HCT116 (cell line): ENCODE results near the gene LHX3. TPM values are rescaled to one million over a fixed set of nuclear protein-coding genes. Genes with fewer than 3 reads are reported as not detected.

Source experiments
- ATAC-seq: fragments of 200-7000 bp; cut with Tn5 transposase; 2 replicates; pipeline ENCODE4 v1.9.1; 2020; ENCODE audit warnings: mild to moderate bottlenecking, moderate library complexity
- BruUV-seq: library from RNA; stranded (reverse); fragments of 400-500 nt; replicated peaks from 2 replicates; lab custom pipeline; 2021; lab: Mats Ljungman, UMichigan
- CTCF ChIA-PET: fragments of 300-600 bp; sonication (Branson Sonifier 250); formaldehyde crosslinking; loops from one replicate; lab custom pipeline; 2021; ENCODE audit warnings: antibody characterized with exemption; lab: Charles Lee
- POLR2A ChIA-PET: fragments of 300-600, 350-600 bp; sonication (Branson Sonifier 250); formaldehyde crosslinking; loops from one replicate; lab custom pipeline; 2021; ENCODE audit warnings: antibody characterized with exemption; lab: Charles Lee
- RAD21 ChIA-PET, 2 experiments: fragments of 300-600 bp; sonication (Branson Sonifier 250); formaldehyde crosslinking; loops; one replicate each; lab custom pipeline; 2023; ENCODE audit warnings: low total read pairs in 2 of 2; ENCODE audit not compliant: uncharacterized antibody in 2 of 2, unreplicated experiment in 2 of 2, low non-redundant PET in 1 of 2; lab: Charles Lee
- DNase-seq: peaks from one replicate; pipeline ENCODE4 v3.0.0-alpha.2; 2010; ENCODE audit warnings: low read depth, low spot score
- H2AFZ ChIP-seq: fragments of 200-600 bp; shearing (Covaris generic), sonication (generic); 2 replicates; pipeline ENCODE4 v1.6.1; 2017; ENCODE audit warnings: low read depth, mixed run types, mixed read lengths, antibody characterized with exemption, low read length; ENCODE audit not compliant: poor library complexity, severe bottlenecking
- H3K27ac ChIP-seq: 2 replicates; pipeline ENCODE4 v1.5.1; 2012; ENCODE audit warnings: low read depth, low read length
- H3K27me3 ChIP-seq: fragments of 200-600 bp; sonication (generic); 2 replicates; pipeline ENCODE4 v1.6.1; 2016; ENCODE audit warnings: mixed run types, low read length, mixed read lengths; ENCODE audit not compliant: insufficient read depth
- H3K36me3 ChIP-seq, 2 experiments: fragments of 200-500 bp in 1 of 2; fragments of 200-600 bp in 1 of 2; sonication (Bioruptor generic) in 1 of 2; sonication (generic) in 1 of 2; 2 replicates each; pipeline versions ENCODE4 v1.5.1 to v1.6.1; 2014 to 2016; ENCODE audit warnings: low read length in 2 of 2, inconsistent platforms in 1 of 2, mixed read lengths in 1 of 2, mixed run types in 1 of 2; ENCODE audit not compliant: insufficient read depth in 2 of 2, control insufficient read depth in 1 of 2
- H3K4me1 ChIP-seq, 2 experiments: fragments of 200-600 bp in 1 of 2; sonication (generic) in 1 of 2; 2 replicates each; pipeline versions ENCODE4 v1.5.1 to v1.6.1; 2012 to 2017; ENCODE audit warnings: low read length in 2 of 2, inconsistent platforms in 1 of 2, mild to moderate bottlenecking in 1 of 2, mixed read lengths in 1 of 2, mixed run types in 1 of 2, moderate library complexity in 1 of 2; ENCODE audit not compliant: insufficient read depth in 2 of 2, control insufficient read depth in 1 of 2
- H3K4me2 ChIP-seq: fragments of 200-600 bp; sonication (generic); 2 replicates; pipeline ENCODE4 v1.6.1; 2017; ENCODE audit warnings: mixed run types, low read length, mixed read lengths
- H3K4me3 ChIP-seq, 2 experiments: fragments of 200-600 bp in 1 of 2; sonication (generic) in 1 of 2; replicated peaks in 1 of 2; 2 replicates each; pipeline ENCODE4 v1.5.1; 2011 to 2016; ENCODE audit warnings: low read length in 2 of 2, control low read depth in 1 of 2, low read depth in 1 of 2, mild to moderate bottlenecking in 1 of 2, mixed read lengths in 1 of 2, mixed run types in 1 of 2
- H3K79me2 ChIP-seq: fragments of 200-600 bp; sonication (generic); 2 replicates; pipeline ENCODE4 v1.6.1; 2017; ENCODE audit warnings: mild to moderate bottlenecking, mixed run types, low read length, moderate library complexity, mixed read lengths; ENCODE audit not compliant: insufficient read depth
- H3K9ac ChIP-seq: fragments of 200-600 bp; sonication (generic); 2 replicates; pipeline ENCODE4 v1.6.1; 2016; ENCODE audit warnings: low read length, mixed read lengths
- H3K9me2 ChIP-seq: fragments of 200-600 bp; sonication (generic), shearing (Covaris generic); 2 replicates; pipeline ENCODE4 v1.6.1; 2017; ENCODE audit warnings: mixed run types, mild to moderate bottlenecking, moderate library complexity; ENCODE audit not compliant: insufficient read depth
- H3K9me3 ChIP-seq, 2 experiments: fragments of 200-500 bp in 1 of 2; fragments of 200-600 bp in 1 of 2; sonication (Bioruptor generic) in 1 of 2; sonication (generic) in 1 of 2; 2 replicates each; pipeline ENCODE4 v1.6.1; 2014 to 2017; ENCODE audit warnings: low read length in 2 of 2, mixed read lengths in 2 of 2, inconsistent platforms in 1 of 2, low read depth in 1 of 2, mild to moderate bottlenecking in 1 of 2, mixed run types in 1 of 2, moderate library complexity in 1 of 2; ENCODE audit not compliant: control insufficient read depth in 1 of 2, insufficient read depth in 1 of 2
- H4K20me1 ChIP-seq: fragments of 200-600 bp; sonication (generic), shearing (Covaris generic); 2 replicates; pipeline ENCODE4 v1.6.1; 2017; ENCODE audit warnings: mixed run types, mild to moderate bottlenecking, moderate library complexity; ENCODE audit not compliant: insufficient read depth
- CBX3 ChIP-seq: IDR thresholded peaks from 2 replicates; pipeline ENCODE4 v1.6.1; 2012; ENCODE audit warnings: low read depth
- ELF1 ChIP-seq: IDR thresholded peaks from 2 replicates; pipeline ENCODE4 v1.6.1; 2012; ENCODE audit warnings: low read depth, borderline replicate concordance
- EZH2 ChIP-seq: fragments of 200-600 bp; sonication (generic); IDR thresholded peaks from 2 replicates; pipeline ENCODE4 v1.6.1; 2017; ENCODE audit warnings: antibody characterized with exemption, mixed run types
- EZH2phosphoT487 ChIP-seq: fragments of 200-600 bp; IDR thresholded peaks from 2 replicates; pipeline ENCODE4 v1.6.1; 2018; ENCODE audit warnings: antibody characterized with exemption, borderline replicate concordance
- FOSL1 ChIP-seq: IDR thresholded peaks from 2 replicates; pipeline ENCODE4 v1.6.1; 2012; ENCODE audit warnings: low read depth
- JUND ChIP-seq: IDR thresholded peaks from 2 replicates; pipeline ENCODE4 v1.6.1; 2012
- POLR2A ChIP-seq: IDR thresholded peaks from 2 replicates; pipeline ENCODE4 v1.7.0; 2011; ENCODE audit warnings: borderline replicate concordance; ENCODE audit not compliant: insufficient read depth, insufficient read length; ENCODE audit errors: extremely low read depth
- POLR2AphosphoS5 ChIP-seq: IDR thresholded peaks from 2 replicates; pipeline ENCODE4 v1.6.1; 2011; ENCODE audit warnings: mild to moderate bottlenecking, low read depth, low read length, moderate library complexity
- RAD21 ChIP-seq: IDR thresholded peaks from 2 replicates; pipeline ENCODE4 v1.6.1; 2012; ENCODE audit warnings: low read depth, mild to moderate bottlenecking
- SRF ChIP-seq: IDR thresholded peaks from 2 replicates; pipeline ENCODE4 v1.6.1; 2012; ENCODE audit warnings: low read depth
- TCF7L2 ChIP-seq: IDR thresholded peaks from 2 replicates; pipeline ENCODE4 v1.7.0; 2011; ENCODE audit warnings: borderline replicate concordance, inconsistent platforms; ENCODE audit not compliant: insufficient read depth, insufficient read length; ENCODE audit errors: extremely low read depth
- YY1 ChIP-seq: IDR thresholded peaks from 2 replicates; pipeline ENCODE4 v1.6.1; 2011; ENCODE audit warnings: low read length, low read depth, moderate library complexity, mild to moderate bottlenecking; ENCODE audit not compliant: insufficient replicate concordance; ENCODE audit errors: extremely low read depth
- ZNF274 ChIP-seq: fragments of 200-500 bp; sonication (Bioruptor generic); IDR thresholded peaks from 2 replicates; pipeline ENCODE4 v1.6.1; 2014; ENCODE audit warnings: mild to moderate bottlenecking, low read depth, low read length, inconsistent platforms
- intact Hi-C: fragments of 100-400 bp; cut with micrococcal nuclease; formaldehyde crosslinking; loops from 2 replicates; pipeline ENCODE4 v1.10.0; 2022
- total RNA-seq: library from RNA; stranded (reverse); gene quantifications from one replicate; pipeline ENCODE4 v1.2.1, GENCODE V29; 2021; ENCODE audit not compliant: unreplicated experiment
- TF ChIP-seq, protein P1 (sequence below): IDR thresholded peaks from 2 replicates; pipeline ENCODE4 v1.6.1; 2012
- TF ChIP-seq, protein P2 (sequence below): IDR thresholded peaks from 2 replicates; pipeline ENCODE4 v1.6.1; 2011; ENCODE audit warnings: mild to moderate bottlenecking, low read length, moderate library complexity; ENCODE audit not compliant: insufficient replicate concordance; ENCODE audit errors: extremely low read depth
- TF ChIP-seq, protein P3 (sequence below): IDR thresholded peaks from 2 replicates; pipeline ENCODE4 v1.6.1; 2012; ENCODE audit warnings: low read depth

Gene LHX3
- total RNA-seq, 1 experiment from 2014 or later, result not detected

DNA sequence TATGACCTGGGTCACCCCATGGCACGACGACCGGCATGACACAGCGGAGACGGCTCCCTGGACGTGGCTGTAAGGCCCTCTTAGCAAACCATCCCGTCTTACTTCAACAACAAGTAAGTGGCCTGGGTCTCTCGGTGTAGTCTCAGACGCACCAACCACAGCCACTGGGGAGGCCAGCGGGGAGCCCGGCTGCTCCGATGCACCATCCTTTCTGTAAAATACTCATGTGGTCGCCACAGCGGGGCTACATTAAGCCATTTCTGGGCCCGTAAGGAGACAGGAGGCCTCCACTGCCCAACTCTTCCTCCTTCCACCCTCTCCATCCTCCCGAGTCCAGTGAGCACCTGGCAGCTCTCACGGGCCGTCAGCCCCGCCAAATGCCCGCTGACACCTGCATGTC, 36.0 kb upstream of the LHX3 start (continued):
- no peak for TF ChIP-seq POLR2AphosphoS5
- TF ChIP-seq, protein P1, sequence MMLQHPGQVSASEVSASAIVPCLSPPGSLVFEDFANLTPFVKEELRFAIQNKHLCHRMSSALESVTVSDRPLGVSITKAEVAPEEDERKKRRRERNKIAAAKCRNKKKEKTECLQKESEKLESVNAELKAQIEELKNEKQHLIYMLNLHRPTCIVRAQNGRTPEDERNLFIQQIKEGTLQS, result no peak
- no peak for TF ChIP-seq EZH2phosphoT487
- TF ChIP-seq RAD21, result no peak
- TF ChIP-seq SRF, result no peak
- TF ChIP-seq CBX3, result no peak
- no peak for TF ChIP-seq JUND
- TF ChIP-seq FOSL1, result no peak
- TF ChIP-seq YY1, result no peak
- TF ChIP-seq ELF1, result no peak
- TF ChIP-seq, protein P2, sequence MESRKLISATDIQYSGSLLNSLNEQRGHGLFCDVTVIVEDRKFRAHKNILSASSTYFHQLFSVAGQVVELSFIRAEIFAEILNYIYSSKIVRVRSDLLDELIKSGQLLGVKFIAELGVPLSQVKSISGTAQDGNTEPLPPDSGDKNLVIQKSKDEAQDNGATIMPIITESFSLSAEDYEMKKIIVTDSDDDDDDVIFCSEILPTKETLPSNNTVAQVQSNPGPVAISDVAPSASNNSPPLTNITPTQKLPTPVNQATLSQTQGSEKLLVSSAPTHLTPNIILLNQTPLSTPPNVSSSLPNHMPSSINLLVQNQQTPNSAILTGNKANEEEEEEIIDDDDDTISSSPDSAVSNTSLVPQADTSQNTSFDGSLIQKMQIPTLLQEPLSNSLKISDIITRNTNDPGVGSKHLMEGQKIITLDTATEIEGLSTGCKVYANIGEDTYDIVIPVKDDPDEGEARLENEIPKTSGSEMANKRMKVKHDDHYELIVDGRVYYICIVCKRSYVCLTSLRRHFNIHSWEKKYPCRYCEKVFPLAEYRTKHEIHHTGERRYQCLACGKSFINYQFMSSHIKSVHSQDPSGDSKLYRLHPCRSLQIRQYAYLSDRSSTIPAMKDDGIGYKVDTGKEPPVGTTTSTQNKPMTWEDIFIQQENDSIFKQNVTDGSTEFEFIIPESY, result no peak

DNA sequence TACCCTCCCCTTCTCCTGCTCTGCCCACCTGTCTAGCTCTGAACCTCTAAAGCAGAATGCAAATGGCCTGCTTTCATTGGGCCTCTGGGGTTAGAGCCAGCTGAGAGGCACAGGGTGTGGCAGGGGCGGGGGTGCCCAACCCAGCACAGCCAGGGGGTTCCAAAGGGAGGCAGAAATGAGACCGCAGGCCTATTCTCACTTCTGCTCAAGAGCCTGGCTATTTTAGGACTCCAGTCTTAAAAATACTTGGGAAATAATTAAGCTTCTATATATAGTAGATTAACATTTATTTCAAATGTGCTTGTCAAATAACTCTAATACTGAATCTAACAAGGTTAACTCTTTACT, 35.0 kb upstream of the LHX3 start:
- Histone ChIP-seq H3K27me3 (no peaks in the 10 kb centered on the region), H3K27ac (no peak overlapping the region), H3K4me2 (no peak overlapping the region), H4K20me1 (peaks cover 7% of the 10 kb centered on the region; the same call in 1 of the 2 replicates), H3K4me1 (peaks cover 11 to 17% of the 10 kb centered on the region in 2 experiments), H3K36me3 (peaks cover 2 to 24% of the 10 kb centered on the region in 2 experiments; a peak in 1 of 4 replicates), H3K9ac (no peak overlapping the region), H3K4me3 (no peak overlapping the region), H3K9me3 (no peaks in the 10 kb centered on the region), H2AFZ (no peak overlapping the region), H3K79me2 (peaks cover 92% of the 10 kb centered on the region), H3K9me2 (no peaks in the 10 kb centered on the region)
- no peak for DNase-seq
- no TSS peak for BruUV-seq
- ChIA-PET CTCF (no interaction called here), POLR2A (interaction anchor here (1.4 kb wide), 1 partner anchor 27 kb away, joined by 3 read pairs; no protein-coding TSS in a partner anchor), RAD21 (no interaction called here)
- intact Hi-C loops, result no loop called here
- no peak for ATAC-seq
- TF ChIP-seq SRF (no peak), EZH2phosphoT487 (no peak), TCF7L2 (no peak), ELF1 (no peak), JUND (no peak), FOSL1 (no peak), POLR2A (no peak), EZH2 (no peak), ZNF274 (no peak), YY1 (no peak)
- TF ChIP-seq, protein P1, result no peak
- TF ChIP-seq, protein P2, result no peak
- TF ChIP-seq, protein P3, sequence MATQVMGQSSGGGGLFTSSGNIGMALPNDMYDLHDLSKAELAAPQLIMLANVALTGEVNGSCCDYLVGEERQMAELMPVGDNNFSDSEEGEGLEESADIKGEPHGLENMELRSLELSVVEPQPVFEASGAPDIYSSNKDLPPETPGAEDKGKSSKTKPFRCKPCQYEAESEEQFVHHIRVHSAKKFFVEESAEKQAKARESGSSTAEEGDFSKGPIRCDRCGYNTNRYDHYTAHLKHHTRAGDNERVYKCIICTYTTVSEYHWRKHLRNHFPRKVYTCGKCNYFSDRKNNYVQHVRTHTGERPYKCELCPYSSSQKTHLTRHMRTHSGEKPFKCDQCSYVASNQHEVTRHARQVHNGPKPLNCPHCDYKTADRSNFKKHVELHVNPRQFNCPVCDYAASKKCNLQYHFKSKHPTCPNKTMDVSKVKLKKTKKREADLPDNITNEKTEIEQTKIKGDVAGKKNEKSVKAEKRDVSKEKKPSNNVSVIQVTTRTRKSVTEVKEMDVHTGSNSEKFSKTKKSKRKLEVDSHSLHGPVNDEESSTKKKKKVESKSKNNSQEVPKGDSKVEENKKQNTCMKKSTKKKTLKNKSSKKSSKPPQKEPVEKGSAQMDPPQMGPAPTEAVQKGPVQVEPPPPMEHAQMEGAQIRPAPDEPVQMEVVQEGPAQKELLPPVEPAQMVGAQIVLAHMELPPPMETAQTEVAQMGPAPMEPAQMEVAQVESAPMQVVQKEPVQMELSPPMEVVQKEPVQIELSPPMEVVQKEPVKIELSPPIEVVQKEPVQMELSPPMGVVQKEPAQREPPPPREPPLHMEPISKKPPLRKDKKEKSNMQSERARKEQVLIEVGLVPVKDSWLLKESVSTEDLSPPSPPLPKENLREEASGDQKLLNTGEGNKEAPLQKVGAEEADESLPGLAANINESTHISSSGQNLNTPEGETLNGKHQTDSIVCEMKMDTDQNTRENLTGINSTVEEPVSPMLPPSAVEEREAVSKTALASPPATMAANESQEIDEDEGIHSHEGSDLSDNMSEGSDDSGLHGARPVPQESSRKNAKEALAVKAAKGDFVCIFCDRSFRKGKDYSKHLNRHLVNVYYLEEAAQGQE, result no peak
